Stimulated activated CD4-positive, alpha-beta T cell treated with anti-CD3 and anti-CD28 coated beads, TNF-alpha, amount 100 ng/mL, for 4 hours (primary cell): Measurements from ENCODE around the gene GSG1L2.

Experiments
- DNase-seq, 3 experiments: peaks; one replicate each; pipeline ENCODE4 v3.0.0-alpha.2; 2020; ENCODE audit warnings: low read depth in 3 of 3

The GSG1L2 gene

DNA sequence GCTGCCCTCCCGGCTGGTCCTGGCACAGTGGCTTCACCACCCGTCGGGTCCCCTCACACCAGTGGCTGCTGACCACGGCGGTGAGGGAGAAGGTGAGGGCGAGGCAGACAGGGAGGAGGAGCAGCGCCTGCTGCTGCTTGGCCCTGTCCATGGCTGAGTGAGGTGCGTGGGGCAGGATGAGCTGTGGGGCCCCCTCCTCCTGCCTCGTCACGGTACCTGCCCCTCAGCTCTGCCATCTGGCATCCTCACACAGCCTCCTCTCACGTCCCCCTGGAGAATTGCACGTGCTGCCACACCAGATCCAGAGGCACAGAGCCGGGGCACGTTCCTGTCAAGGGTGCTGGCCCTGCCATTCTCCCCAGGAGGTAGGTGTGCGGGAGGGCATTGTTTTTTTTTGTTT lies at the start of gene GSG1L2:
Gene GSG1L2, minus strand, starts transcription at position 159 of the 400 bp plus-strand sequence. Its CDS starts 8 bp downstream, at position 151.
- DNase-seq = no peak

DNA sequence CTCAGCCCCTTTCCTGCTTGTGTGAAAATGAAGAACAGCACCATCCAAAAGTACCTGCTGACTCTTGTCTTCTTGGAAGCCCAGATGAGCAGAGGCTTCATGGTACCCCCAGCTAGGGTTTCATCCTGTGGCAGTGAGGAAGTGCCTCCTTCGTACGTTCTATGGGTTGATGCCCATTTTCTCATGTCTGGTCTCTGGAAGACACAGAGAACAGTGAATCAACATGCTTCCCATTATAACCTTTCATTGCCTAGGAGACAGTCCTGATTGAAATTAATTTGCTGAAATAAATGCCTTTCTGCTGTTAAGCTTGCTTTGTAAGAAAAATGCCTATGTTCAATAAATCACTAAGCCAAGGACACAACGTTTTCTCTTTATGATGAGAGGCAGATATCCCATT lies 46.7 kb upstream of the GSG1L2 start:
- no peak for DNase-seq

- no peak for DNase-seq
Observed at GRCh38 chr17:9865586-9865985, 43.7 kb upstream of the GSG1L2 start.

- DNase-seq = no peak
Observed at GRCh38 chr17:9862949-9863348, 41.1 kb upstream of the GSG1L2 start.

DNA sequence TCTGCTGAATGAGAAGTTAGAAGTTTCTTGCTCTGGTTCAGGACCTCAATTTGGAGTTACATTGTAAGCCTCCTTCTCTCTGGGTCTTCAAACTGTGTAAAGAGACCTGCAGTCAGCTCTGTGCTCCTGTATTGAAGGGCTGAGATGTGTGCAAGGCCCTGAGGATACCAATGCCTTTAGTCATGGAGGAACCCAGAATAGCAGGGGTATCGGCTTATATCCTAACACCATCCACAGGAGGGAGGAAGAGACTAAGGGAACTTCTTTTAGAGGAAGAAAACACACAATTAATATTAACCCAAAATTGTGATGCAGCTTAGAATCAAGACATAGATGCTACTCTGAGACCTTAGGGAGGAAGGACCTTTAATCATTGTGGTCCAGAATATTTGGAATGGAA lies 40.3 kb upstream of the GSG1L2 start:
- no peak for DNase-seq

DNA sequence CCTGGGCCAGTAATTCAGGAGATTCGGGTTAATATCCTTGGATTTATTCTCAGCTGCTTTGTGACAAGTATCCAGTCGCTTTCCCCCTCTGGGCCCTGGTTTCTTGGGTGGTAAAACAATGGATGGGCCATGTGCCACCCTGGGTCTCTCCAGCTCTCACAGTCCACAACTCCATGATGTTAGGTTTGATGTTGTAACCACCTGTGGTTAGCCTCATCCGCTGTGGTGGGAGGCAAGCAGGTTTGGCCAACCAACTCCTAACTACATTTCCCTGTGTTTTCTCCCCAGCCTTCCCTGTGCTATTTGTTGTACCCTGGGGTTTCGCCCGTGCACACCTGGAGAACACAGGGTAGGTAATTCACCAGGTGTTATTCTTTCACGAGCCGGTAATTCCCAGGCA lies 39.0 kb upstream of the GSG1L2 start:
- DNase-seq = no peak

DNA sequence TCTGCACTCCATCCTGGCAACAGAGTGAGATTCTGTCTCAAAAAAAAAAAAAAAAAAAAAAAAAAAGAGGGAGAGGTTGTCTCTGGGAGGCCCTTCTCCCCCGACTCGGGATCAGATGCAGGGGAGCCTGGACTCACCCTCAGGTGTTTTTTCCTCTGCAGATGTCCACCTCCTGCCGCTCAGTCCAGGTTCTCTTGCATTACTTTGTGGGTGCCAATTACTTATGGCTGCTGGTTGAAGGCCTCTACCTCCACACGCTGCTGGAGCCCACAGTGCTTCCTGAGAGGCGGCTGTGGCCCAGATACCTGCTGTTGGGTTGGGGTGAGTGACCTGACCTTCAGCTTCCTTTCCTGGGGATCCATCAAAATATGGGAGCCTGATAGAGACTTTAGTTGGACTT lies 37.9 kb upstream of the GSG1L2 start:
- DNase-seq = no peak

DNA sequence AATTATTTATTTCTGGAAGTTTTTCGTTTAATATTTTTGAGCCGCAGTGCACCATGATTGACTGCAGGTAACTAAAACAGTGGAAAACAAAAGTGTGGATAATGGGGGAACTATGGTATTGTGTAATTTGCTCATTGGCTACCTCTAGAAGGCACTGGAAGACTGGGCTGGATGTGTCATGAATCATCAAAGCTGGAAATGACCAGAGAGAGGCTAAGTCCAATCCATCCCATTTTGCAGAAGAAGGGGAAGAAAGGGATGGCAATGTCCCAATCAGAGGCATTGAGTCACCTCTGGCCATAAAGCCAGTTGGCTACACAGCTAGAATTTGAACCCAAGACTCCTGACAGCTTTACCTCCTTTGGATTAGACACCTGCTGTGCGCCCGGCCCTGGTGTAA lies 33.2 kb upstream of the GSG1L2 start:
- no peak for DNase-seq

GRCh38 chr17:9854255-9854654 lies 32.4 kb upstream of the GSG1L2 start:
- no peak for DNase-seq

DNA sequence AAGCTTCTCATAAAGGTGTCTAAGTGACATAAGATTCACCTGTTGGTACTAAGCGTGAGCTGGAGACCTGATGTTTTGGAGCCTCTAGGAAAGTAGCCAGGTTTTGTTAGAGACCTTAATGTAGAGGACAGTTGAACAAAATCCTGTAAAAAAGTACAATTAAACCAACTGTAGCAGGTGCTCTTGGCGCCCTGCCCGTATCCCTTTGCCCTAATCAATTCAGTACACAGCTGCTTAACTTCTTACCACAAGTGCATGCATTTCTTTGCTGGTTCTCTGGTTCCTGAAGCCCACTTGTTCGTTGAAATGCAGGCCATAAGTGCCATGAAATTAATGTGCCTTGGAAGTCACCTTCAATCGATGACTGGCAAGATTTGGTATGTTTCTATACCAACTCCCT lies 28.3 kb upstream of the GSG1L2 start:
- no peak for DNase-seq

DNA sequence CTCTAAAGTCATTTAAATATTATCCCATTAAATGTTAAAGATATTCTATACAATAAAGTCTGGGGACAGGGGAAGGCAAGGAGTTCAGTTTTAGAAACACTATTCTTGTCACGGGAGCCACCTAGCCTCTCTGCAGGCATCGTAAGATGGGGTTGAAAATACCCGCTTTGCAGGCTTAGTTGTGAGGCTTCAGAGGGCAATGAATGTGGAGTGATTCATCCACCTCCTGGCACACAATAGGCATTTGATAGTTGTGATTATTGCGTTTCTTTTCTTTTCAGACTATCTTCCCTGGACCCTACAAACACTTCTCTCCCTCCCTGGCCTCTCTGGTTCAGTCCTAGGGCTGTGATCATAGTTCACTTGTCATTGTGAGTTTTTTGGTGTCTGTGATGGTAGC lies 23.4 kb upstream of the GSG1L2 start:
- no peak for DNase-seq

DNA sequence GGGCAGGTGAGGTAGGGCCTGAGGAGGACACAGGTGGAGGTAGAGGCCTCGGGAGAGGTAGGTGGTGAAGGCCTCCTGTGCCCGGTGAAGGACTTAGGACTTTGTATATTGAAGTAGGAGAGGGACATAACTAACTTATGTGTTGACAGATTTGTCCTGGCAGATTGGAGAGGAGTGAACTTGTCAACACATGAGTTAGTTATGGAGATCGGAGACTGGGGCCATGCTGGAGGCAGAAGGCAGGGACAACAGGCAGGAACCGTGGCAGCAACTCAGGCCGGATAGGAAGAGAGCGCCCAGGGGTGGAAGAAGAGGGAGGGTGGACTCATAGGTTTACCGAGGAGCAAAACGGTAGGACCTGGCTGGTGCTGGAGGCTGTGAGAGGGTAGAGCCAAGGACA lies 22.3 kb upstream of the GSG1L2 start:
- DNase-seq = no peak

DNA sequence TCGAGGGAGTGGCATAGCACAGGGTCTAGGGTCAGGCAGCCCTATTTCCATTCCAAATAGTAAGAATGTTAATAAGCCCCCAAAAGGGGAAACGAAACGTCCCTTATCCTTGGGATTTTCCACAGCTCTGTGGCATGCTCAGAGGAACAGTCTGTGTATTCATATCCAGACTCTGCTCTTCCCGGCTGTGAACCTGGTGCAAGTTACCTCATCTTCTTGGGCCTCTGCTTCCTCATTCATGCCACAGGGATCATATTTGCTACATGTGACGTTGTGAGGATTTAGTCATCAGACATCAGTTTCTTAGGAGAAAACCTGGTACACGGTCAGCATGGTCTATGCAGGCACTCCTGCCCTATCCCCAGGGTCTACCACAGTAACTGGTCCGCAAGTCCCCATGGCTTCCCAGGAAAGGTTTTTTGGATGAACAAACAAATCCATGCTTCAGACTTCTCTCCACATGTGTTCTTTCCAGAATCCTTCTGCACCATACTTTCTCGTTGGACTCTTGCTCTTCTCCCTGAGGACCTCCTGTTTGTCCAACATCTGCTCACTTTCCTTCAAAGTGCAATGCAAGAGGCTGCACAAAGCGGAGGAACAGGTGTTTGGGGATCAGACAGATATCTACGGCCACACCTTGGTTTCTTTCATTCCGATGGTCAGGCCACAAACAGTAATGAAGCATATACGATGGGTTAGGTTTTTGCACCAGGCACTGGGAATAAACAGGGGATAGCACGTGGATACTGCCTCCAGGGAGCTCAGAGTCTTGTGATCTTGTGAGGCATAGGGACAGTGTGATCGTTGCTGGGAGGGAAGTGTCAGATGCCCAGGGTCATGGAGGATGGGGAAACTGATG lies 21.5 kb upstream of the GSG1L2 start:
- no peak for DNase-seq

- DNase-seq = no peak
Observed at GRCh38 chr17:9842057-9842758, 20.3 kb upstream of the GSG1L2 start.

GRCh38 chr17:9839433-9839832 lies 17.6 kb upstream of the GSG1L2 start:
- no peak for DNase-seq

GRCh38 chr17:9837551-9838471 lies 15.9 kb upstream of the GSG1L2 start:
- DNase-seq = no peak

- DNase-seq = no peak
Observed at GRCh38 chr17:9833922-9834321, 12.0 kb upstream of the GSG1L2 start.

DNA sequence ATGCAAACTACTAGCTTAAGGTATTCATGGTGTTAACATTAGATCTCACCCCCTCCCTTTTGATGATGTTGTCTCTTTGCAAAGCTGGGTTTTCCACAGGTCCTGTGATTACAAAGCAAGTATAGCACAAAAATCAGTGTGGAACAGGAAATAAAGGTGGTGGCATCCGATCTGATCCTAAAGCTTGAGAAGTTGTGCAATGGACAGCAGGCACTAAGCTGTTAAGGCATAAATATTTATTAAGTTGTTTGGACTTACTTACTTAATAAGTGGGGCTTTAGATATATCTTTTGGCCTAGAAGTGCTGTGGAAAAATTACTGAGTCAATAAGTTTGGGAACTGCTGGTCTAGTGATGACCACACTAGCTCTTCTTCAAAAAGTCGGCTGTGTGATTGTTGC lies 8.8 kb upstream of the GSG1L2 start:
- DNase-seq = no peak

- no peak for DNase-seq
Observed at GRCh38 chr17:9829343-9829742, 7.5 kb upstream of the GSG1L2 start.

DNA sequence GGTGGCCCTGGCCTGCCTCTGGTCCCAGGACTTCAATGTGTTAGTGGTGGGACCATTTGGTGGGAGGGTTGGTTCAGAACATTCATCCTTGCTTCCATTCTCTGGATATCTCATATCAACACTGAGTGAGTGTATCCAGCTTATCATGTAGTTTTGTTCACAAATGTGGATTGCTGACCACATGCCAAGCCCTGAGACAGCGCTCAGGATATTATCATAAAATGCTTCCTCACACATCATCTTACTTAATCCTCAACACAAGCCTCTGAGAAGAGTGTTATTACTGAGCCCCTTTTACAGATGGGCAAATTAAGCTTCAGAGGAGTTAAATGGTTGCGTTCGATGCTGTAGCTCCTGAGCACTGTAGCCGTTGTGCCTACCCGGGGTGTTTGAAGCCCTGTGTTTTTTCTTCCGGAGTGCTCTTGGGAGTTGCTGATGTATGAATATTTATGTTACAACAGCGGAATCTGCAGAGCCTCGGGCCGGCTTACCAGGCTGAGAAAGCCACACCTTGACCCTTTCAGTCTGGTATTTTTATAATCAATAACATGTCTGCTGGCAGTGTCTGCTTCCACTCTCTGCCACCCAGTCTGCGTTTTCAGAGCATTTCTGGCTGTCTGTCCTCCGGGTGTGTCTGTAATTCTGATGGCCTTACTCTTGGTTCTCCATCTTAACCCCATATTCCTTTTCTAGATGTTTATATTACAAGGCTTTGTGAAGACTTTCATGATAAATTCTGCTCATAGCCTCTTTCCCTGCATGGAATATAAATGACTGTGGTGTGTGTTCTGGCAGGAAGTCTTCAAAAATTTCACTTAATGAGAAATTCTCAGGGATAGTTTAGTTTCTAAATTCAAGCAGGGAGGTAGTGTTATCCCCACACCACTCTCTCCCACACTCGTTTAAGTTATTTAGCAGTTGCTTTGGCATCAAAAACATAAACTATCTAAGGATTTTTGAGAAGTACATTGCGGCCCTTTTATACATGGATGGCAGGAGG lies 6.7 kb upstream of the GSG1L2 start:
- no peak for DNase-seq

DNA sequence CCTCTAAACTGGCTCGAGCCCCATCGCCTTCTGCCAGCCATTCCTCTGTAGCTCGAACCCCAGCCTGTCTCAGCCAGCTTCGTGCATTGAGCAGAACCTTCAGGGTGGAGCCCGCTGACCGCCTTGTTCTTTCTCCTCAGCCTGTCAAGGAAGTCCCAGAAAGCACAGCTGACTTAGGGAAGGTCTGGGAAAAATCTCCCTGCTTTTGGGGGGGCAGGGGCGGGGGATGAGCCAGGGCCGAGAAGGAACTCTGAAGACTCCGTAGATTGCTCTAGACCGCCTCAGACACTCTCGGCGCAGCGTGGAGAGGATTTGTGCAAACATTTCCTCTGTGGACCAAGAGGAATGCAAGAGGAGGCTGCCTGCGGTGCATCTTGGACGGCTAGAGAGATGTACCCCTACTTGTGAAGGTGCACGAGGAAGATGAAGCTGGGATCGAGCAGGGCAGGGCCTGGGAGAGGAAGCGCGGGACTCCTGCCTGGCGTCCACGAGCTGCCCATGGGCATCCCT lies 3.8 kb upstream of the GSG1L2 start, which contains the start of gene GLP2R:
Gene GLP2R, plus strand, starts transcription at position 284 of the 510 bp plus-strand sequence. Its CDS starts 140 bp downstream, at position 424.
- no peak for DNase-seq
